Thyroid gland (tissue), 4 donors: Measurements from ENCODE around the gene CAPN10.

Source experiments
- CTCF ChIP-seq, 6 experiments: fragments of 200-600 bp in 3 of 6; fragments of 450-650 bp in 3 of 6; sonication (generic) in 3 of 6; IDR thresholded peaks; one replicate each; pipeline ENCODE4 v1.5.1; 2016 to 2019; ENCODE audit warnings: antibody characterized with exemption in 6 of 6, mild to moderate bottlenecking in 2 of 6, inconsistent platforms in 1 of 6, moderate library complexity in 1 of 6
- POLR2A ChIP-seq, 2 donors: fragments of 450-650 bp; IDR thresholded peaks; one replicate each; pipeline ENCODE4 v1.6.1; 2017; ENCODE audit warnings: antibody characterized with exemption in 2 of 2, mild to moderate bottlenecking in 2 of 2, moderate library complexity in 1 of 2

GRCh38 chr2:240600451-240600961 lies 14.0 kb downstream of the CAPN10 start:
- TF ChIP-seq CTCF (IDR thresholded peaks at IDR 0.05) (no peak), POLR2A (IDR thresholded peaks at IDR 0.05) (no peak)
